Measurements from ENCODE around the gene DQX1. TPM values are rescaled to one million over a fixed set of nuclear protein-coding genes. Genes with fewer than 3 reads are reported as not detected.

The DQX1 gene
- total RNA-seq, 1 donor from 2014 or later: 0.73 TPM

- H3K27me3 Mint-ChIP-seq: peaks cover 19% of the 10 kb centered on the region
- intact Hi-C loops (cut with micrococcal nuclease): no loop called here
- ChIA-PET CTCF (no interaction called here), POLR2A (interaction anchor here (1.4 kb wide), 1 partner anchor 18 kb away, joined by 5 read pairs; the partner anchor contains the start of genes AUP1 and HTRA2)
- no peaks in the 10 kb centered on the region for H3K9me3 Mint-ChIP-seq
- H3K36me3 Mint-ChIP-seq (ENCODE audit: low read depth): no peaks in the 10 kb centered on the region
- DNase-seq: no peak
- no peak for TF ChIP-seq CTCF (IDR thresholded peaks at IDR 0.05)
- H3K4me1 Mint-ChIP-seq: peaks cover 24% of the 10 kb centered on the region
- no peak overlapping the region for H3K27ac Mint-ChIP-seq
- H3K4me3 Mint-ChIP-seq: peak overlapping the region; percentile 75
- ATAC-seq (ENCODE audit: low read depth): no peak
These were observed 22.4 kb upstream of the DQX1 start for GRCh38 chr2:74548285-74548899.

GRCh38 chr2:74546004-74546403, 20.0 kb upstream of the DQX1 start:
- ChIA-PET CTCF (interaction anchor here (1.4 to 2.4 kb wide), 3 partner anchors 39 to 50 kb away, joined by 3 to 8 read pairs (median 5); partner anchors contain the start of gene PCGF1), POLR2A (no interaction called here)
- Mint-ChIP-seq H3K27ac (no peak overlapping the region), H3K27me3 (peaks cover 19% of the 10 kb centered on the region), H3K9me3 (no peaks in the 10 kb centered on the region), H3K4me1 (peaks cover 13% of the 10 kb centered on the region), H3K4me3 (no peak overlapping the region), H3K36me3 (ENCODE audit: low read depth) (no peaks in the 10 kb centered on the region)
- TF ChIP-seq CTCF (IDR thresholded peaks at IDR 0.05): no peak
- intact Hi-C loops (cut with micrococcal nuclease): no loop called here
- DNase-seq (no peak), ATAC-seq (ENCODE audit: low read depth) (no peak)

- no peak overlapping the region for H3K4me3 Mint-ChIP-seq
- H3K9me3 Mint-ChIP-seq: no peaks in the 10 kb centered on the region
- H3K4me1 Mint-ChIP-seq: peaks cover 19% of the 10 kb centered on the region
- POLR2A ChIA-PET: interaction anchor here (0.8 to 1.1 kb wide), 3 partner anchors 13 to 62 kb away, joined by 3 to 4 read pairs (median 3); partner anchors contain the start of genes CCDC142 and TTC31
- CTCF ChIA-PET: interaction anchor here (1.1 to 2.7 kb wide), 9 partner anchors 15 to 62 kb away, joined by 3 to 14 read pairs (median 5); partner anchors contain the start of genes CCDC142, PCGF1 and TTC31
- H3K36me3 Mint-ChIP-seq (ENCODE audit: low read depth): no peaks in the 10 kb centered on the region
- DNase-seq (no peak), ATAC-seq (ENCODE audit: low read depth) (no peak)
- no peak for TF ChIP-seq CTCF (IDR thresholded peaks at IDR 0.05)
- intact Hi-C loops (cut with micrococcal nuclease): loop anchor here (1.0 kb wide), 1 partner anchor 61 kb away; the partner anchor contains the start of gene TTC31
- peaks cover 14% of the 10 kb centered on the region for H3K27me3 Mint-ChIP-seq
- no peak overlapping the region for H3K27ac Mint-ChIP-seq
These were observed 18.6 kb upstream of the DQX1 start for GRCh38 chr2:74544634-74545033.

- ATAC-seq (ENCODE audit: low read depth) (no peak), DNase-seq (no peak)
- POLR2A ChIA-PET: interaction anchor here (0.7 to 0.9 kb wide), 2 partner anchors 12 to 40 kb away, joined by 3 to 9 read pairs; no protein-coding TSS in a partner anchor
- CTCF ChIA-PET: interaction anchor here (2.7 kb wide), 1 partner anchor 60 kb away, joined by 14 read pairs; the partner anchor contains the start of genes CCDC142 and TTC31
- Mint-ChIP-seq H3K4me3 (no peak overlapping the region), H3K27me3 (peaks cover 6% of the 10 kb centered on the region), H3K36me3 (ENCODE audit: low read depth) (no peaks in the 10 kb centered on the region), H3K9me3 (peaks cover 2% of the 10 kb centered on the region), H3K27ac (no peak overlapping the region), H3K4me1 (peaks cover 23% of the 10 kb centered on the region)
- intact Hi-C loops (cut with micrococcal nuclease): no loop called here
- TF ChIP-seq CTCF (IDR thresholded peaks at IDR 0.05): no peak
These were observed 16.9 kb upstream of the DQX1 start for GRCh38 chr2:74542978-74543377.

- H3K4me1 Mint-ChIP-seq: peaks cover 31% of the 10 kb centered on the region
- H3K9me3 Mint-ChIP-seq: peaks cover 2% of the 10 kb centered on the region
- no peak for DNase-seq
- H3K36me3 Mint-ChIP-seq (ENCODE audit: low read depth): no peaks in the 10 kb centered on the region
- CTCF ChIA-PET: interaction anchor here (1.9 kb wide), 1 partner anchor 33 kb away, joined by 5 read pairs; the partner anchor contains the start of gene PCGF1
- intact Hi-C loops (cut with micrococcal nuclease): no loop called here
- H3K27ac Mint-ChIP-seq: no peak overlapping the region
- POLR2A ChIA-PET: interaction anchor here (0.9 to 2.3 kb wide), 4 partner anchors 12 to 33 kb away, joined by 3 to 20 read pairs (median 8); partner anchors contain the start of genes LOXL3 and PCGF1
- ATAC-seq (ENCODE audit: low read depth): no peak
- H3K27me3 Mint-ChIP-seq: no peaks in the 10 kb centered on the region
- no peak for TF ChIP-seq CTCF (IDR thresholded peaks at IDR 0.05)
- H3K4me3 Mint-ChIP-seq: no peak overlapping the region
These were observed 14.3 kb upstream of the DQX1 start for GRCh38 chr2:74540291-74540690.
